ENCODE data around the gene CTIF.
"Not testable (repeated sequence)": the region's sequence is repeated elsewhere in the genome, so short reads cannot be mapped to it uniquely, and the experiment has no call there.

The CTIF gene

GRCh38 chr18:48538531-48539405, at the start of gene CTIF:
TSS of gene CTIF (plus strand) at chr18:48539031. CDS start at chr18:48619566, 80,535 bp downstream.
- DNase-seq, result peak; percentile 93

DNA sequence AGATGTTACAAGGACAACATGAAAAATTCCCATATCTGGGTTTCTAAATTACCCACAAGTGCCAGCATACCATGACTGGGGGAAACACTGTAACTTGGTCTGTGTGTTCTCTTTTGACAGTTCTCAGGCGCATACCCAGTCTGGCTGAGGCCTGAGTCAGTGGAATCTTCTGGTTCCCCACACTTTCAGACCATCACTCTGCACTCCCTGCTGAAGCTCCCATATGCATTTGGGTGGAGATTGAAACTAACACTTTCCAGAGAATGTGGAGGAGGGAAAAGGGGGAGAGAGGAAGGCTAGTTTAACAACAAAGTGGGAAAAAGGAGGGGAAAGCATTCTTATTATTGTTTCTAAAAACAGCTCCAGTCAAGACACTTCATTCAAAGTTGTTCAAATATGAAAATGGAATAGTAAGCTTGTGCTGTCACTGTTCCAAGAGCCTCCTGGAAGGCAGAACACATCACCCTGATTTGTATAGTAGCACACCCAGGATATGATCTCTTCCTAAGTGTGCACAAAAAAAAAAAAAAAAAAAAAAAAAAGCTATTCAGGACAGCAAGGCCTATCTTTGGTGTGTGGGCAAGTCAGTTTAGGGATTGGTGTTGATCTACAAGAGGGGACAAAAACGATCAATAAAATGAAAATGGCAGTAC, 48.1 kb upstream of the CTIF start:
- no peak for DNase-seq

GRCh38 chr18:48492880-48493279, 46.0 kb upstream of the CTIF start:
- no peak for DNase-seq

DNA sequence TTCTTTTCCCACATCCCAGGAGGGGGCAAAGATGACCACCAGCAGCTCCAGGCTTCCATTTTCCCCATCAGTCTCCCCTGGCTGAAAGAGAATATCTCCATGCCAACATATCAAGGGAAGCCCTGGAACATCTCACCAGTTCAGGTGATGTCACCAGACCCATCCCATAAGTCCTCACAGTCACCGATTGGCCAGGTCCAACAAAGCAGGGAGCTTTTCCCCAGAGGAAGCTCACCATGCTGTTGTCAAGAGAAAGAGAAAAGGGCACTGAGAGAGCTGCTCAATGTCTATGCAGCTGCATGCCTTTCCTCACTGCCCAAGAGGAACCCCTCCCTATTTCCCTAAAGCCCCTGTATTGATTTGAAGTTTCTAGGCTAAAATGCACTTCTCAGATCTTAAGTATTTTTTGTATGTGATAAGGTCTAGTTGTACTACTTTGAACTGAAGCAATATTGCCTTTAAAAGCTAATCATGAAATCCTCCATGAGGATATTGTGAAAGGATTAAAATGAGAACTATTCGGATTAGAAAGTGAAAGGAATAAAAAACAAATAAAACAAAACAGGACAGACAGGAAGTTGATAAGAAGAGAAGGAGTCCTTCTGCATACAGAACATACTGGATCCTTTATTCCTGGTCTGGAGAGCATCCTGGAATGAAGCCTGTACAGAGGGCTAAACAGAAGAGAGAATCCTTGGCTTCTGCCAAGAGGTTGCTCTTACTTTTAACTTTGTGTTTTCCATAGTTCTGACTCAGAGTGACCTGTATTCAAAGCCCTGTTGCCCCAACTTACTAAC, 45.2 kb upstream of the CTIF start:
- DNase-seq, result no peak

- DNase-seq, result no peak
Measured at GRCh38 chr18:48497863-48498262, 41.0 kb upstream of the CTIF start.

GRCh38 chr18:48500517-48500916, 38.3 kb upstream of the CTIF start:
- DNase-seq, result no peak

DNA sequence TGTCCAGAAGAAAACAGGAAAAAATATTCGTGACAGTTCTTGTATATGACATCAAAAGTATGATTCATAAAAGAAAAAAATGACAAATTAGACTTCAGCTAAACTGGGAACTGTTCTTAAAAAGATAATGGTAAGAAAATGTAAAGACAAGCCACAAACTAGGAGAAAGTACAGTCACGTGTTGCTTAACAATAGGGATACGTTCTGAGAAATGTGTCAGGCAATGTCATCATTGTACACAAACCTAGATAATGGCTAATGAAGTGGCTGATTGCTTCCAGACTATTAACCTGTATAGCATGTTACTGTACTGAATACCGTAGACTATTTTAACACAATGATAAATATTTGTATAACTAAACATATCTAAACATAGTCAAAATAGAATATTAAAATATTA, 35.9 kb upstream of the CTIF start:
- DNase-seq, result no peak

DNA sequence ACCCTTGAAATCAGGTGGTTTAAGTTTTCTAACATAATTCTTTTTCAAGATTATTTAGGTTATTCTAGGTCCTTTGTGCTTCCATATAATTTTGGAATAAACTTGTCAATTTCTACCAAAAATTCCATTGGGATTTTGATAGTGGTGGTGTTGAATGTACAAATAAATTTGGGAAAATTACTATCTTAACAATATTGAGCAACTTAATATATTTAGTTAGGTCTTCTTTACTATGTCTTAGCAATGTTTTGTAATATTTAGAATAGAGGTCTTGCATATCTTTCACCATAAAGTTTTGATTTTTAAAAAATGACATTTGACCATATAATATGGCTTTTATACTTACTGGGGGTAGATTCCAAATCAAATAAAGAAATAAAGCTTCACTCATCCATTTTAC, 34.0 kb upstream of the CTIF start:
- DNase-seq, result no peak

DNA sequence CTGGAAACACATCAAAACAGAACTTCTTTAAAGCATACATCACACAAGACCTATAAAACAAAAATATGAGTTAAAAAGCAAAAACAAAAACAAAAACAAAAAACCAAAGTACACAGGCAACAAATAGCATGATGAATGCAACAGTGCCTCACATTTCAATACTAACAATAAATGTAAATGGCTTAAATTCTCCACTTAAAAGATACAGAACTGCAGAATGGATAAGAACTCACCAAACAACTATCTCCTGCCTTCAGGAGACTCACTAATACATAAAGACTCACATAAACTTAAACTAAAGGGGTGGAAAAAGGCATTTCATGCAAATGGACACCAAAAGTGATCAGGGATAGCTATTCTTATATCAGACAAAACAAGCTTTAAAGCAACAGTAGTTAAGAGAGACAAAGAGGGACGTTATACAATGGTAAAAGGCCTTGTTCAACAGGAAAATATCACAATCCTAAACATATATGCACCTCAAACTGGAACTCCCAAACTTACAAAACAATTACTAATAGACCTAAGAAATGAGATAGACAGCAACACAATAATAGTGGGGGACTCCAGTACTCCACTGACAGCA, 31.8 kb upstream of the CTIF start:
- DNase-seq, result not testable (repeated sequence)

DNA sequence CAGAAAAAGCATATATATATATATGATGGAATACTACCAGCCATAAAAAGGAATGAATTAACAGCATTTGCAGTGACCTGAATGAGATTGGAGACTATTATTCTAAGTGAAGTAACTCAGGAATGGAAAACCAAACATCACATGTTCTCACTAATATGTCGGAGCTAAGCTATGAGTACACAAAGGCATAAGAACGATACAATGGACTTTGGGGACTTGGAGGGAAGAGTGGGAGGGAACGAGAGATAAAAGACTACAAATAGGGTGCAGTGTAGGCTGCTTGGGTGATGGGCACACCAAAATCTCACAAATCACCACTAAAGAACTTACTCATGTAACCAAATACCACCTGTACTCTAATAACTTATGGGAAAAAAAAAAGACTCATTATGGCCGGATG, 26.3 kb upstream of the CTIF start:
- DNase-seq, result not testable (repeated sequence)

GRCh38 chr18:48514786-48515185, 24.0 kb upstream of the CTIF start:
- no peak for DNase-seq

DNA sequence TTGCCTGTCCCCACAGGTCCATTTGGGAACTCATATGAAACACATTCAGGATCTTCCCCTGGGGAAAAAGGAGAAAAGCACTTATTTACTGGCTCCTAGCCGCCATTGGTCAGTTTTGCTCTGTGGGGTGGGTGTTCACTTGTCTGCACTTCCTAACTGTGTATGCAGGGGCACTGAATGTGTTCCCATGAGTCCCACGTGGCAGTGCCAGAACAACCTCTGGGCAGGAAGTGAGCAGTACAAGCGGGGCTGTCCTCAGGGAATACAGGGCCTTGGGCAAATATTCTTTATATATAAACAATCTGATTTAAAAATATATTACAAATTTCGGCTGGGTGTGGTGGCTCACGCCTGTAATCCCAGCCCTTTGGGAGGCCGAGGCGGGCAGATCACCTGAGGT, 21.8 kb upstream of the CTIF start:
- no peak for DNase-seq

- DNase-seq, result no peak
Measured at GRCh38 chr18:48519431-48520100, 19.3 kb upstream of the CTIF start.

GRCh38 chr18:48521723-48522122, 17.1 kb upstream of the CTIF start:
- DNase-seq, result no peak

DNA sequence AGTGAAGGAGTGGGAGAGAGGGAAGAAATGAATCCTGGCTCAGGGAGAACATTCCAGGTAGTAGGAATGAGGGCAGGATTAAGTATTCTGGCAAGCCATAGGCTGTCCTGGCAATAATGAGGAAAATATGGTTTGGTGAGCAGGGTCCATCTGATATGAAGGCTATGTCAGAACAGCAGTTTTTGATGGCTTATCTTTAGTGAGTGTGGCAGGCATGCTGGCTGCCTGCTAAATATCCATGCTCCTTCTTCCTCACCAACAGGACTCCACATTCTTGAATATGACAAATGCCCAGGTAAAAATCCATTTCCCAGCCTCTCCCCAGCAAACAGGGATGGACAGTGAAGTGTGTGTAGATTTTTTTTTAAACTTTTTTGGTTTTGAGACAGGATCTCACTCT, 13.2 kb upstream of the CTIF start:
- no peak for DNase-seq

DNA sequence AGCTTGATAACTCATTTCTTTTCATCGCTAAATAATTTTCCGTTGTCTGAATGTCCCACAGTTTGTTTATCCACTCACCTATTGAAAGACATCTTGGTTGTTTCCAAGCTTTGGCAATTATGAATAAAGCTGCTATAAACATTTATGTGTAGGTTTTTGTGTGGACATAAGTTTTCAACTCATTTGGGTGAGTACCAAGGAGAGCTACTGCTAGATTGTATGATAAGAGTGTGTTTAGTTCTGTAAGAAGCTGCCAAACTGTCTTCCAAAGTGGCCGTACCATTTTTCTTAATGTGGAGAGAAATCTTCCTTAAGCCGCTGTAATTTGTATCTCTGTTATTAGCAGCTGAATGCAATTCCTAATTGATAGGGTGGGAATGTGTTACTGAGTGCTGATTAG, 11.4 kb upstream of the CTIF start:
- DNase-seq, result no peak

DNA sequence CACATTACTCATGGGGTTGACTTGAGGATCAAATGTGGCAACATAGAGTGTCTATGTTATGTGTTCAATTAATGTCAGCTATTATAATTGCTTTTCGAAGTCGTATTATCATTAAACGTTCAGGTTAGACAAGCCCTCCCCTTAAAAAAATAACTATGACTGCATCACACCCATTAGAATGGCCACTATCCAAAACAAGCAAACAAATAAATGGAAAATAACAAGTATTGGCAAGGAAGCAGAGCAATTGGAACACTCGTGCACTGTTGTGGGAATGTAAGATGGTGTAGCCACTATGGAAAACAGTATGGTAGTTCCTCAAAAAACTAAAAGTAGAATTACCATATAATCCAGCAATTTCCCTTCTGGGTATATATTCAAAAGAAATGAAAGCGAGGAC, 10.0 kb upstream of the CTIF start:
- no peak for DNase-seq

DNA sequence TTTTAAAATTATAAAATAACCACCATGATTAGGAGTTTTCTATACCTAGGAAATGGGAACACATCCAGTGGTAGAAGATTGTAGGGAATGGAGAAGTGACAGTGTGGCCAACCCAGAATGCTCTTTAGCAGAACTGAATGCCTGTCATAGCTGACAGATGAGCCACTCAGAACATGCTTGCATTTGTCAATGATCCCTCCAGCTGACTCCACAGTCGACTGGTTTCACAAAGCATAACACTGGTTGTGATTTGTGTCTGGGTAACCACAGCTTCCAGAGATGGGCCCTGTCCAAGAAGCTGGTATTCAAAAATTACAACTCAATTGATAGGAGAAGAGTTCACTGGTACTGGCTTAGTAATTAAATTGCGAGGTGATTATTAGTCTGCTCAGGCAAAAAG, 9.0 kb upstream of the CTIF start:
- DNase-seq, result peak; percentile 70

GRCh38 chr18:48530399-48531081, 8.3 kb upstream of the CTIF start:
- no peak for DNase-seq

- DNase-seq, result no peak
Measured at GRCh38 chr18:48531082-48531403, 7.8 kb upstream of the CTIF start.

DNA sequence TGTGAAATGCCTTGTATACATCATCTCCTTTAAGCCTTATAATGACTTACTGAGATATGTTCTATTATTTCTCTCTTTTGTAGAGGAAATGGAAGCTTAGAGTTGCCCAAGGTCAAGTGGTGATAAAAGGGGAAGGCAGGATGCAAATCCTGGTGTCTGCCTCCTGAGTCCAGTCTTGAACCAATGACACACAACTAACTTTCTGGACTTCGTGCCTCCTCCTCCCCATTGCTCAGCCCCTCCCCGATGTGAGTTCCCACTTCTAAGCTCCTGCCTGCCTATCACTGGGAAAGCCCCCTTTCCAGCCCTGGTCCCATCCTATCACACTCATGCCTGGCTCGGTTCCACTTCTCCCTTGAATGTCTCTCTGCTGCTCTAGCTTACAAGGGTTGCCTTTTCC, 6.9 kb upstream of the CTIF start:
- DNase-seq, result no peak

All from amniotic stem cell (primary cell).